ENCODE measurements around the gene ASPG.

DNA sequence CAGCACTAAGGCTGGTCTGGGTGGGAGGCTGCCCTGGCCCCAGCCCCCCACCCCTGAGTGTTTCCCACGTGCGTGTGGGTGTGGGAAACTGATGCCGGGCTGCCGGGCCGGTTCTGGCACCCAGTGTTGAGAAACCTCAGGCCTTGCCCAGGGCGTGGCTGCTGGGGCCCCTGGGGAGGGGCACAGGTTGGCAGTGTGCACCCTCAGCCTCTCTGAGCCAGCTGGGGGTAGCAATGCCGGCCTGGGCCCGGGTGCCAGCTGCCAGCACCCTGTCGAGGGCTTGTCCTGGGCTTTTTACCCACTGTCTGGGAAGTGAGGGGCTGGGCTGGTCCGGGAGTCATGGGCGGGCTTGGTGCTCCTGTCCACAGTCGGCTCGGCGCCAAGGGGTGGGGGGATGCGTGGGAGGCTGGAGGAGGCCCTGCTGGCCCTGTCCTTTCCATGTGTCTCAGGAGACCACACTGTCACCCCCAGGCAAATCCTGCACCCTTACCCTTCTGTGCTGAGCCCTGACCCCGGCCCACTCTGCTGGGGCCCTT is 15.7 kb downstream of the ASPG start:
- TF ChIP-seq, protein P1, sequence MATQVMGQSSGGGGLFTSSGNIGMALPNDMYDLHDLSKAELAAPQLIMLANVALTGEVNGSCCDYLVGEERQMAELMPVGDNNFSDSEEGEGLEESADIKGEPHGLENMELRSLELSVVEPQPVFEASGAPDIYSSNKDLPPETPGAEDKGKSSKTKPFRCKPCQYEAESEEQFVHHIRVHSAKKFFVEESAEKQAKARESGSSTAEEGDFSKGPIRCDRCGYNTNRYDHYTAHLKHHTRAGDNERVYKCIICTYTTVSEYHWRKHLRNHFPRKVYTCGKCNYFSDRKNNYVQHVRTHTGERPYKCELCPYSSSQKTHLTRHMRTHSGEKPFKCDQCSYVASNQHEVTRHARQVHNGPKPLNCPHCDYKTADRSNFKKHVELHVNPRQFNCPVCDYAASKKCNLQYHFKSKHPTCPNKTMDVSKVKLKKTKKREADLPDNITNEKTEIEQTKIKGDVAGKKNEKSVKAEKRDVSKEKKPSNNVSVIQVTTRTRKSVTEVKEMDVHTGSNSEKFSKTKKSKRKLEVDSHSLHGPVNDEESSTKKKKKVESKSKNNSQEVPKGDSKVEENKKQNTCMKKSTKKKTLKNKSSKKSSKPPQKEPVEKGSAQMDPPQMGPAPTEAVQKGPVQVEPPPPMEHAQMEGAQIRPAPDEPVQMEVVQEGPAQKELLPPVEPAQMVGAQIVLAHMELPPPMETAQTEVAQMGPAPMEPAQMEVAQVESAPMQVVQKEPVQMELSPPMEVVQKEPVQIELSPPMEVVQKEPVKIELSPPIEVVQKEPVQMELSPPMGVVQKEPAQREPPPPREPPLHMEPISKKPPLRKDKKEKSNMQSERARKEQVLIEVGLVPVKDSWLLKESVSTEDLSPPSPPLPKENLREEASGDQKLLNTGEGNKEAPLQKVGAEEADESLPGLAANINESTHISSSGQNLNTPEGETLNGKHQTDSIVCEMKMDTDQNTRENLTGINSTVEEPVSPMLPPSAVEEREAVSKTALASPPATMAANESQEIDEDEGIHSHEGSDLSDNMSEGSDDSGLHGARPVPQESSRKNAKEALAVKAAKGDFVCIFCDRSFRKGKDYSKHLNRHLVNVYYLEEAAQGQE (IDR thresholded peaks at IDR 0.05; ENCODE audit: insufficient read depth in 1 of 2, low read depth in 2 of 2, low read length in 2 of 2) = no peak
- TF ChIP-seq POLR2AphosphoS5 (IDR thresholded peaks at IDR 0.05; ENCODE audit: low read depth, low read length) (no peak), TAF1 (IDR thresholded peaks at IDR 0.05; ENCODE audit: borderline replicate concordance, insufficient read depth, low read length) (no peak), SIN3A (IDR thresholded peaks at IDR 0.05; ENCODE audit: borderline replicate concordance, insufficient read depth, low read length) (no peak), FOXP2 (optimal IDR thresholded peaks at IDR 0.05; ENCODE audit: borderline replicate concordance, extremely low read depth, extremely low read length, insufficient read depth) (no peak)

Data from PFSK-1 (cell line).